HG03565 (cell line): ENCODE results near the gene AVP.

ENCODE experiments used
- ATAC-seq: cut with Tn5 transposase; IDR thresholded peaks from one replicate; pipeline ENCODE4 v1.9.1; 2021; ENCODE audit warnings: mild to moderate bottlenecking, moderate library complexity; ENCODE audit not compliant: unreplicated experiment

AVP gene

DNA sequence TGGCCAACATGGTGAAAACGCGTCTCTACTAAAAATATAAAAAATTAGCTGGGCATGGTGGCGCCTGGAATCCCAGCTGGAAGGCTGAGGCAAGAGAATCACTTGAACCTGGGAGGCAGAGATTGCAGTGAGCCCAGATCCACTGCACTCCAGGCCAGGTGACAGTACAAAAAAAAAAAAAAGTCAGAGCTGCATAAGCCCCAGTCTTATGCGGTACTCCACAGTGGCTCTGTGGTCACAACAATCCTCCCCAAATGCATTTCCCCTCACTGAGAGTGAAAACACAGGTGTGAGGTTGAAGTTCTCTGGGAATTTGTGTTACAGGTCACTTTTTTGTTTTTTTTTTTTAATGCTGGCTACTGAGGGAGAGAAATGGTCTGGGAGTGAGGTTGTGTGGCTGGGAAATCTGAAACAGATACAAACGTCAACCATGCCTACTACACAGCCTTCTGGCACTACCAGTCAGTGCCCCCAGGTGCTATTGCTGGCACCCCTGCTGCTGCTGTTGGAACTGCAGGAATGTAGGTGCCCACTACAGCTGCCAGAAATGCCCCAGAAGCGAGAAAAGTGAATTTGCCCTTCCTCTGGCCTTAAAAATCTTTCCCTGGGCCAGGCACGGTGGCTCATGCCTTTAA is 33.0 kb downstream of the AVP start:
- ATAC-seq: no peak

- ATAC-seq: no peak
Measured at GRCh38 chr20:3047486-3048419, 36.8 kb downstream of the AVP start.

DNA sequence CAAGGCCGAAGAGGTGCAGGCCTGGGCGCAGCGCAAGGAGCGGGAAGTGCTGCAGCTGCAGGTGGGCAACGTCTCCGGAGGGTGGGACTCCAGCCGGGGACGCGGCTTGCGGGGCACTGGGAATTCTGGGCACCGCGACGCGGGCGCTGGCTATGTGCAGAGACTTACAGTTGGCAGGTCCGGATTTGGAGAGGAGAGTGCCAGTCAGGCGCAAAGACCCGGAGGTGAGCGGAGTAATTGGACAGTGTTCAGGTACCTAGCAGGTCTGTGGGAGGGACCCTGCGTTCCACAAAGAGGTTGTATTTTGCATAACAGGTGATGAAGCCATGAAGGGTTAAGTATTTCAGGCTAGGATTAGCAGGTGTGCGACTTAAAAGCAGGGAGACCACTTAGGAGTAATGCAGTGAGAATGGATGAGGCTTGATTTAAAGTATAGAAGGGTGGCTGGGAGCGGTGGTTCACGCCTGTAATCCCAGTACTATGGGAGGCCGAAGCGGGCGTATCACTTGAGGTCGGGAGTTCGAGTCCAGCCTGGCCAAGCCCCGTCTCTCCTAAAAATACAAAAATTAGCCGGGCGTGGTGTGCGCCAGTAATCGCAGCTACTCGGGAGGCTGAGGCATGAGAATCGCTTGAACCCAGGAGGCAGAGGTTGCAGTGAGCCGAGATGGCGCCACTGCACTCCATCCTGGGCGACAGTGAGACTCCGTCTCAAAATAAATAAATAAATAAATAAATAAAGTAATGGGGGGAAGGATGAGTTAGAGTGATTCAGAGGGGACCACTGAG is 37.7 kb downstream of the AVP start:
- no peak for ATAC-seq

- ATAC-seq: peak; percentile 83
Measured at GRCh38 chr20:3045816-3046676, 38.5 kb downstream of the AVP start, which contains the start of gene MRPS26. Gene MRPS26, plus strand, starts transcription at chr20:3046052. Its CDS starts 17 bp downstream, at chr20:3046069.

DNA sequence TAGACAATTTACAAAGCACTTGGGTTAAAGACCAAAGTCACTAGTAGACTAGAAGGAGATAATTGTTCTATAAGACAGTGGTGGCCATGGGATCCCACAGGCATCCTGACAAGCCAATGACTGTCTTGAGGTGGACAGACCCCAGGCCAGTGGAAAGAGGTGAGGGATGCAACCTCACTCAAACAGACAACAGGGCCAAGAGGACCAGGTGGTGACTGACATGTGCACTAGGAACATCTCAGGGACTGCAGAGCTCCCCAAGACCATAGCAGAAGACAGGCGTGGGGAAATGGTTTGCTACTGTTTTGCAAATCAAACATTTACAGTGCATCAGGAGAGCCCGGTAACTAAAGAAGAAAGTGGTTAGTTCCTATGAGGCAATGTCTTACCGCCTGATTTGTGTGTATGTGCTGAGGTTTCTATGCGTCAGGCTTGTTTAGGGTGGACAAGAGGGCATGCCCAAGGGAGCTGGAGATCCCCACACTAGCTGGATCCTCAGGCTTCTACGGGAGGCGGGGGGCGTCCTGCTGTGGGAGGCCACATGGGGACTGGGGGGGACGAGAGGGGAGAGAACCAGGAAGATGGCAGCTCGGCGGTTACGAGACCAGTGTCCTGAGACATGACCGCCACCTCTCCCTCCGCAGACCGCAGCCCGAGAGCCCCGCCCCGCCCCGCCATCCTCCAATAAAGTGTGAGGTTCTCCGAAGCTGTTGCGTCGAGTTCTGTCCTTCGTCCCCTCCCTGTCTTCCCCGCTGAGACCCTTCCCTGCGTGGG is 39.3 kb downstream of the AVP start:
- ATAC-seq: peak; percentile 1

DNA sequence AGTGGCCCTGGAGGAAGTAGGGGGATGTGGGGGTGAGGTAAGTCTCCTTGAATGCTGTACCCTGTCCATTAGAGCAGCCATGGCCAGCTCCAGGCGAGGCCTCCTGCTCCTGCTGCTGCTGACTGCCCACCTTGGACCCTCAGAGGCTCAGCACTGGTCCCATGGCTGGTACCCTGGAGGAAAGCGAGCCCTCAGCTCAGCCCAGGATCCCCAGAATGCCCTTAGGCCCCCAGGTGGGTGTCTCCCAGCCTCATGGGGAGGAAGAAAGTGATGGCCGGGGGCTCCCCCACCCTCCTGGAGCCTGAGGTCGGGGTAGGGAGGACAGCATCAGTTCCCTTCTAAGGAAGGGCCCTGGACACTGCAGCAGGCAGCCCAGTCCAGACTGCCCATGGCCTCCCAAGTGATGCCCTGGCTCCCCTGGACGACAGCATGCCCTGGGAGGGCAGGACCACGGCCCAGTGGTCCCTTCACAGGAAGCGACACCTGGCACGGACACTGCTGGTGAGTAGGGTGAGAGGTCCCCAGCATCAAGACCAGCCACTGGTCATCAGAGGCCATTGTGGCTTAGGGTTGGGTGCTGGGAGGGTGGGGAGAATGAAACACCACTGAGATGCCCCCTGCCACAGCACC is 40.1 kb downstream of the AVP start:
- ATAC-seq: no peak

DNA sequence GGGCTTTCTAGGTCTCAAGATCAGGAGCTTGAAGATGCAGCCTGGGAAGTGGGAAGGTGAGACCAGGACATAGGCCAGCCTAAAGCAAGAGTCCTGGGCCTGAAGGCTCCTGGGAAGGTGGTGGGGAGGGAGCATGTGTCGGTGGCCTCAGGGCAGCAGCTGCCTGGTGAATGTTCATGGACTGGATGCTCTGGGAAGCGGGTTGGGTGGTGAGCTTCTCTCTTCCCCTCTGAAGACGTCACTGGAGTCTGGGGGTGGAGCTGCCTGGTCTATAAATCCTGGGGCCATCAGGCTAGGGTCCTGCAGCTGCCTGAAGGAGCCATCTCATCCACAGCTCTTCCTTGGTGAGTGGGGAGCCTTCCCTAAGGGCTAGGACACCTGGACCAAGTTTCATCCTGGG is 41.2 kb downstream of the AVP start, which contains the start of gene GNRH2:
GNRH2 (plus strand) TSS at position 301 of the 400 bp plus-strand sequence. CDS start 793 bp downstream, outside the sequence.
- no peak for ATAC-seq

GRCh38 chr20:3042625-3043024 is 41.9 kb downstream of the AVP start:
- ATAC-seq: no peak

- no peak for ATAC-seq
Measured at GRCh38 chr20:3041854-3042409, 42.6 kb downstream of the AVP start.

GRCh38 chr20:3040086-3040485 is 44.4 kb downstream of the AVP start:
- no peak for ATAC-seq

- no peak for ATAC-seq
Measured at GRCh38 chr20:3039426-3039825, 45.1 kb downstream of the AVP start.

- no peak for ATAC-seq
Measured at GRCh38 chr20:3038454-3038853, 46.1 kb downstream of the AVP start.

DNA sequence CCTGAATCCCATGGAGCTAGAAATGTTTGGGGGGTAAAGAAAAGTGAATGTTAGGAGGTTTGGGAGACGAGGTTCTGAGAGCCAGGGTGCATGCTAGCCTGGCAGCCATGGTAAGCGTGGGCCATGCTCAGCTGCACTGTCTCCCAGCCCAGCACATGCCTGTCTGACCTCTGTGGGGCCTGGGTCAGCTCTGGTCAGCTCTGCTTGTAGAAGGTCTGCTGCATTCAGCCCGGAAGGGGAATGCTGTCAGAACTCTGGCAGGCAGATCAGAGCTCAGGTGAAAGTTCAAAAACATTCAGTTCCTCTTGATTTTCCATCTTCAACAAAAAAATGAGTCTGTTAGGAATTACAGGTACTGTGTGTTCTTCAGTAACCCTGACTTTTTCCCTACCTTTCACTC is 46.9 kb downstream of the AVP start:
- ATAC-seq: no peak

GRCh38 chr20:3032624-3033023 is 51.9 kb downstream of the AVP start:
- no peak for ATAC-seq
